PC-9 (cell line): ENCODE data around the gene WDR3. TPM values are rescaled to one million over a fixed set of nuclear protein-coding genes. Genes with fewer than 3 reads are reported as not detected.

Experiments
- BruUV-seq: library from RNA; stranded (reverse); fragments of 400-500 nt; replicated peaks from 2 replicates; lab custom pipeline; 2021; lab: Mats Ljungman, UMichigan
- CTCF ChIA-PET: fragments of 300-600 bp; sonication (Branson Sonifier 250); formaldehyde crosslinking; loops from one replicate; lab custom pipeline; 2022; ENCODE audit warnings: antibody characterized with exemption; lab: Charles Lee
- POLR2A ChIA-PET: fragments of 300-600 bp; sonication (Branson Sonifier 250); formaldehyde crosslinking; loops from one replicate; lab custom pipeline; 2022; ENCODE audit warnings: antibody characterized with exemption; ENCODE audit not compliant: unreplicated experiment; lab: Charles Lee
- DNase-seq, 2 experiments: peaks; one replicate each; pipeline versions ENCODE4 v3.0.0 to v3.0.0-alpha.2; 2015 to 2022; ENCODE audit warnings: mixed read lengths in 1 of 2
- H2AFZ ChIP-seq: fragments of 200-600 bp; sonication (generic); 2 replicates; pipeline ENCODE4 v1.8.1; 2017; ENCODE audit warnings: antibody characterized with exemption
- H3F3A ChIP-seq: fragments of 200-600 bp; sonication (generic); 2 replicates; pipeline ENCODE4 v1.8.1; 2017; ENCODE audit warnings: antibody characterized with exemption, mild to moderate bottlenecking, low read depth; ENCODE audit not compliant: insufficient read depth
- H3K27ac ChIP-seq: fragments of 200-600 bp; sonication (generic); 2 replicates; pipeline ENCODE4 v1.6.1; 2016; ENCODE audit warnings: mixed run types
- H3K27me3 ChIP-seq: fragments of 200-600 bp; sonication (generic); 2 replicates; pipeline ENCODE4 v1.6.1; 2016; ENCODE audit warnings: low read depth, mixed run types; ENCODE audit not compliant: insufficient read depth
- H3K36me3 ChIP-seq: fragments of 200-600 bp; sonication (generic); 2 replicates; pipeline ENCODE4 v1.6.1; 2016; ENCODE audit warnings: low read depth, mixed run types
- H3K4me1 ChIP-seq: fragments of 200-600 bp; sonication (generic); replicated peaks from 2 replicates; pipeline ENCODE4 v1.6.1; 2016; ENCODE audit warnings: mixed run types; ENCODE audit not compliant: insufficient read depth
- H3K4me2 ChIP-seq: fragments of 200-600 bp; sonication (generic); 2 replicates; pipeline ENCODE4 v1.6.1; 2017; ENCODE audit warnings: mixed run types
- H3K4me3 ChIP-seq: fragments of 200-600 bp; sonication (generic); 2 replicates; pipeline ENCODE4 v1.6.1; 2016; ENCODE audit warnings: mixed run types
- H3K79me2 ChIP-seq: fragments of 200-600 bp; sonication (generic); 2 replicates; pipeline ENCODE4 v1.6.1; 2017; ENCODE audit warnings: low read depth, mixed run types
- H3K9me2 ChIP-seq: fragments of 200-600 bp; sonication (generic); 2 replicates; pipeline ENCODE4 v1.8.1; 2017; ENCODE audit warnings: mild to moderate bottlenecking; ENCODE audit not compliant: insufficient read depth
- H3K9me3 ChIP-seq: fragments of 200-600 bp; sonication (generic); 2 replicates; pipeline ENCODE4 v1.8.1; 2016; ENCODE audit warnings: low read depth; ENCODE audit not compliant: insufficient read depth
- H4K20me1 ChIP-seq: fragments of 200-600 bp; sonication (generic); 2 replicates; pipeline ENCODE4 v1.8.1; 2017; ENCODE audit not compliant: insufficient read depth
- CTCF ChIP-seq: fragments of 200-600 bp; sonication (generic); conservative IDR thresholded peaks from 2 replicates; pipeline ENCODE4 v1.6.1; 2017; ENCODE audit warnings: mixed run types, antibody characterized with exemption, mild to moderate bottlenecking, moderate library complexity
- EZH2 ChIP-seq: fragments of 200-600 bp; sonication (generic); IDR thresholded peaks from 2 replicates; pipeline ENCODE4 v1.8.0; 2017; ENCODE audit warnings: antibody characterized with exemption, low read depth
- intact Hi-C: fragments of 100-400 bp; cut with micrococcal nuclease; formaldehyde crosslinking; loops from one replicate; pipeline ENCODE4 v1.10.0; 2022; ENCODE audit not compliant: unreplicated experiment
- total RNA-seq: library from RNA; stranded (reverse); gene quantifications from 2 replicates; pipeline ENCODE4 v1.2.3, GENCODE V29; 2021

The WDR3 gene
- total RNA-seq, 1 experiment from 2014 or later: 38.3 TPM

GRCh38 chr1:117932576-117932975 is 3.0 kb downstream of the WDR3 start:
- ChIA-PET POLR2A (no interaction called here), CTCF (no interaction called here)
- peaks cover 42% of the 10 kb centered on the region for H3K36me3 ChIP-seq
- H3K79me2 ChIP-seq: peaks cover 67% of the 10 kb centered on the region
- H2AFZ ChIP-seq: no peak overlapping the region
- H3K9me2 ChIP-seq: no peaks in the 10 kb centered on the region
- H3K9me3 ChIP-seq: no peaks in the 10 kb centered on the region
- H4K20me1 ChIP-seq: peaks cover 42% of the 10 kb centered on the region
- peak in 1 of 2 experiments; percentile 74 for DNase-seq
- H3K4me3 ChIP-seq: no peak overlapping the region
- intact Hi-C loops: no loop called here
- peaks cover 6% of the 10 kb centered on the region for H3F3A ChIP-seq
- peak overlapping the region; percentile 81 for H3K4me2 ChIP-seq
- no peak for TF ChIP-seq EZH2
- no peak for TF ChIP-seq CTCF
- no peak overlapping the region for H3K27ac ChIP-seq
- no TSS peak for BruUV-seq
- H3K4me1 ChIP-seq: peaks cover 30% of the 10 kb centered on the region
- H3K27me3 ChIP-seq: no peaks in the 10 kb centered on the region

- Histone ChIP-seq H3K4me2 (no peak overlapping the region), H3K27me3 (no peaks in the 10 kb centered on the region), H3K4me3 (no peak overlapping the region), H3K4me1 (peaks cover 21% of the 10 kb centered on the region), H3F3A (peaks cover 6% of the 10 kb centered on the region), H3K27ac (no peak overlapping the region), H3K9me2 (no peaks in the 10 kb centered on the region), H2AFZ (no peak overlapping the region), H3K79me2 (peaks cover 55% of the 10 kb centered on the region), H3K36me3 (peaks cover 53% of the 10 kb centered on the region), H4K20me1 (peaks cover 32% of the 10 kb centered on the region), H3K9me3 (no peaks in the 10 kb centered on the region)
- ChIA-PET POLR2A (no interaction called here), CTCF (no interaction called here)
- no peak for DNase-seq
- no TSS peak for BruUV-seq
- TF ChIP-seq EZH2: no peak
- TF ChIP-seq CTCF: no peak
- intact Hi-C loops: no loop called here
Observed at GRCh38 chr1:117933769-117934168, 4.2 kb downstream of the WDR3 start.

GRCh38 chr1:117942293-117942692 is 12.8 kb downstream of the WDR3 start:
- Histone ChIP-seq H3F3A (no peaks in the 10 kb centered on the region), H3K36me3 (peaks cover 85% of the 10 kb centered on the region), H3K4me2 (no peak overlapping the region), H3K27me3 (no peaks in the 10 kb centered on the region), H4K20me1 (peaks cover 8% of the 10 kb centered on the region), H3K9me2 (no peaks in the 10 kb centered on the region), H2AFZ (no peak overlapping the region), H3K4me1 (no peaks in the 10 kb centered on the region), H3K9me3 (no peaks in the 10 kb centered on the region), H3K27ac (no peak overlapping the region), H3K4me3 (no peak overlapping the region), H3K79me2 (no peaks in the 10 kb centered on the region)
- CTCF ChIA-PET: no interaction called here
- TF ChIP-seq CTCF (no peak), EZH2 (no peak)
- intact Hi-C loops: no loop called here
- BruUV-seq: no TSS peak
- POLR2A ChIA-PET: interaction anchor here (0.6 kb wide), 1 partner anchor 146 kb away, joined by 3 read pairs; no protein-coding TSS in a partner anchor
- no peak for DNase-seq
